Spleen (tissue), 11 donors: ENCODE measurements around the gene NRXN3. TPM values are rescaled to one million over a fixed set of nuclear protein-coding genes. Genes with fewer than 3 reads are reported as not detected.

ENCODE experiments used
- DNase-seq: peaks from one replicate; pipeline ENCODE4 v3.0.0-alpha.2; 2020
- H3K27ac ChIP-seq, 8 donors: fragments of 200-600 bp; sonication (generic) in 7 of 8; 1 replicate in 4 of 8; 2 replicates in 4 of 8; pipeline versions ENCODE4 v1.5.0 to v1.8.0; 2016 to 2021; ENCODE audit warnings: inconsistent platforms in 4 of 8, mild to moderate bottlenecking in 4 of 8, moderate library complexity in 1 of 8
- H3K27me3 ChIP-seq, 7 donors: fragments of 200-600 bp; sonication (generic) in 6 of 7; replicated peaks in 1 of 7; 1 replicate in 4 of 7; 2 replicates in 3 of 7; pipeline versions ENCODE4 v1.5.0 to v1.8.0; 2016 to 2021; ENCODE audit warnings: inconsistent platforms in 3 of 7, mild to moderate bottlenecking in 1 of 7
- H3K36me3 ChIP-seq, 6 donors: fragments of 200-600 bp; sonication (generic) in 5 of 6; 1 replicate in 4 of 6; 2 replicates in 2 of 6; pipeline versions ENCODE4 v1.5.0 to v1.8.0; 2016 to 2021; ENCODE audit warnings: inconsistent platforms in 2 of 6
- H3K4me1 ChIP-seq, 6 donors: fragments of 200-600 bp; sonication (generic) in 5 of 6; 1 replicate in 3 of 6; 2 replicates in 3 of 6; pipeline versions ENCODE4 v1.5.0 to v1.8.0; 2016 to 2021; ENCODE audit warnings: inconsistent platforms in 3 of 6
- H3K4me3 ChIP-seq, 8 donors: fragments of 200-600 bp; sonication (generic) in 7 of 8; 1 replicate in 4 of 8; 2 replicates in 4 of 8; pipeline versions ENCODE4 v1.5.0 to v1.8.0; 2016 to 2021; ENCODE audit warnings: inconsistent platforms in 4 of 8, mild to moderate bottlenecking in 4 of 8, moderate library complexity in 2 of 8
- H3K9me3 ChIP-seq, 8 donors: fragments of 200-600 bp; sonication (generic) in 7 of 8; 1 replicate in 4 of 8; 2 replicates in 4 of 8; pipeline versions ENCODE4 v1.5.0 to v1.8.0; 2016 to 2021; ENCODE audit warnings: inconsistent platforms in 4 of 8
- CTCF ChIP-seq, 11 experiments: fragments of 200-600 bp in 7 of 11; fragments of 450-650 bp in 4 of 11; sonication (generic) in 4 of 11; IDR thresholded peaks in 8 of 11; conservative IDR thresholded peaks in 3 of 11; 1 replicate in 7 of 11; 2 replicates in 4 of 11; pipeline versions ENCODE4 v1.4.0 to v1.8.0; 2016 to 2021; ENCODE audit warnings: antibody characterized with exemption in 11 of 11, inconsistent platforms in 4 of 11, mild to moderate bottlenecking in 1 of 11
- POLR2A ChIP-seq, 3 donors: fragments of 450-650 bp; IDR thresholded peaks; one replicate each; pipeline ENCODE4 v1.5.1; 2017; ENCODE audit warnings: antibody characterized with exemption in 3 of 3, mild to moderate bottlenecking in 1 of 3
- POLR2AphosphoS5 ChIP-seq, 3 donors: sonication (generic); formaldehyde crosslinking; IDR thresholded peaks; one replicate each; pipeline ENCODE4 v1.5.1; 2017; ENCODE audit warnings: antibody characterized with exemption in 3 of 3
- WGBS, 5 donors: extraction: QIAGEN DNeasy Blood & Tissue Kit in 3 of 5; methylation state at CpG; one replicate each; pipeline versions ENCODE4 v1.1.5 to v1.1.7; 2013 to 2018; 5-methylcytosine and 5-hydroxymethylcytosine counted together
- intact Hi-C: fragments of 100-400 bp; cut with DNase I; formaldehyde crosslinking; loops from one replicate; pipeline ENCODE4 v1.15.0; 2023; ENCODE audit warnings: low total_unique reads
- polyA plus RNA-seq, 3 donors: library from polyadenylated mRNA; stranded (reverse); fragments of 200-250 nt; gene quantifications; one replicate each; pipeline ENCODE4 v1.2.1, GENCODE V29; 2013
- total RNA-seq, 7 donors: library from RNA; depleted of rRNA in 3 of 7; stranded (reverse); fragments of >200 nt in 3 of 7; fragmentation: NEBNext Ultra II Directional in 4 of 7; extraction: Animal tissue kit (Norgen Biotek cat#: 25700) in 4 of 7; gene quantifications; one replicate each; pipeline versions ENCODE4 v1.1.0 to v1.2.1, GENCODE V29; 2016 to 2021
- donor health status: healthy with polysubstance abuse.
- donor health status: DM: no; HTN: no; CAD: no; lungs with moderate emphysema.
- donor health status: DM: no; HTN: no; CAD: no.
- donor health status: Bipolar disorder and iron deficiency.
- donor health status: healthy.
- donor health status: DM: no; HTN: no; CAD: no.
- donor health status: DM: yes; HTN: yes; CAD: no.

The NRXN3 gene
- total and polyA plus RNA-seq, 10 donors = 0.21 to 11.5 (median 1.6) TPM

DNA sequence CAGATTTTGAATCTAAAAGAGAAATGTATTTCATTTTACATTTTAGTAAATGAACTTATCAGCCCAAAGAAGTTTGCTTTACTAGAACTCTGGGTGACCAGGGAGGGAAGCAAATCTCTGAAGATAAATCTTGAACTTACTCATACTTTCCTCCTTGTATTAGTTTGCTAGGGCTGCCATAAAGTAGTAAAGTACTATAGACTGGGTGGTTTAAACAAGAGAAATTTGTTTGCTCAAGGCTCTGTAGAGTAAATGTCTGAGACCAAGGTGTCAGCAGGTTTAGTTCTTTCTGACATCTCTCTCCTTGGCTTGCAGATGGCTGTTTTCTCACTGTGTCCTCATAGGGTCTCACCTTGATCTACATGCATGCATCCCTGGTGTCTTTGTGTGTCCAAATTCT lies 1115.1 kb downstream of the NRXN3 start:
- Histone ChIP-seq H3K9me3 (no peaks in the 10 kb centered on the region), H3K4me3 (no peak overlapping the region), H3K27me3 (peaks cover 0 to 25% (median 0%) of the 10 kb centered on the region in 7 donors), H3K27ac (no peak overlapping the region), H3K36me3 (no peaks in the 10 kb centered on the region), H3K4me1 (no peaks in the 10 kb centered on the region)
- TF ChIP-seq CTCF (IDR thresholded peaks at IDR 0.05 in 8 of 11, conservative IDR thresholded peaks at IDR 0.05 in 3 of 11) (no peak), POLR2A (IDR thresholded peaks at IDR 0.05) (no peak), POLR2AphosphoS5 (IDR thresholded peaks at IDR 0.05) (no peak)
- intact Hi-C loops = no loop called here
- DNase-seq = no peak

GRCh38 chr14:79287976-79288375 lies 1117.8 kb downstream of the NRXN3 start:
- 76 to 87% (median 86%) methylated on average over 1 of the region's 1 CpG for WGBS, 5 donors
- intact Hi-C loops = no loop called here
- Histone ChIP-seq H3K4me3 (no peak overlapping the region), H3K4me1 (no peaks in the 10 kb centered on the region), H3K9me3 (no peaks in the 10 kb centered on the region), H3K36me3 (no peaks in the 10 kb centered on the region), H3K27me3 (peaks cover 0 to under 1% (median 0%) of the 10 kb centered on the region in 7 donors), H3K27ac (no peak overlapping the region)
- no peak for DNase-seq
- TF ChIP-seq POLR2A (IDR thresholded peaks at IDR 0.05) (no peak), CTCF (IDR thresholded peaks at IDR 0.05 in 8 of 11, conservative IDR thresholded peaks at IDR 0.05 in 3 of 11) (no peak), POLR2AphosphoS5 (IDR thresholded peaks at IDR 0.05) (no peak)

- intact Hi-C loops = no loop called here
- TF ChIP-seq POLR2A (IDR thresholded peaks at IDR 0.05) = no peak
- no peak for TF ChIP-seq POLR2AphosphoS5 (IDR thresholded peaks at IDR 0.05)
- no peak for TF ChIP-seq CTCF (IDR thresholded peaks at IDR 0.05 in 8 of 11, conservative IDR thresholded peaks at IDR 0.05 in 3 of 11)
- no peak for DNase-seq
- WGBS, 5 donors = 45 to 52% (median 47%) methylated on average over 11 of the region's 11 CpGs
- no peaks in the 10 kb centered on the region for H3K36me3 ChIP-seq
- H3K9me3 ChIP-seq = no peaks in the 10 kb centered on the region
- no peak overlapping the region for H3K4me3 ChIP-seq
- H3K27me3 ChIP-seq = no peaks in the 10 kb centered on the region
- H3K27ac ChIP-seq = peak overlapping the region in 2 of 8 donors; percentile 1 to 29
- no peaks in the 10 kb centered on the region for H3K4me1 ChIP-seq
Observed at GRCh38 chr14:79293482-79294177, 1123.5 kb downstream of the NRXN3 start.

- H3K36me3 ChIP-seq = no peaks in the 10 kb centered on the region
- no peak overlapping the region for H3K27ac ChIP-seq
- TF ChIP-seq POLR2A (IDR thresholded peaks at IDR 0.05) = no peak
- no peak for TF ChIP-seq POLR2AphosphoS5 (IDR thresholded peaks at IDR 0.05)
- no peak for TF ChIP-seq CTCF (IDR thresholded peaks at IDR 0.05 in 8 of 11, conservative IDR thresholded peaks at IDR 0.05 in 3 of 11)
- intact Hi-C loops = no loop called here
- no peak for DNase-seq
- no peak overlapping the region for H3K4me3 ChIP-seq
- no peaks in the 10 kb centered on the region for H3K4me1 ChIP-seq
- H3K27me3 ChIP-seq = no peaks in the 10 kb centered on the region
- no peaks in the 10 kb centered on the region for H3K9me3 ChIP-seq
Observed at GRCh38 chr14:79294499-79294898, 1124.3 kb downstream of the NRXN3 start.
